22Rv1 (cell line): ENCODE measurements around the gene ZNF398.

ENCODE experiments used
- ZFX ChIP-seq: fragments of 450-650 bp; IDR thresholded peaks from 2 replicates; pipeline ENCODE4 v1.6.1; 2017; ENCODE audit warnings: antibody characterized with exemption, borderline replicate concordance
- TF ChIP-seq, protein P1 (sequence below): fragments of 450-650 bp; IDR thresholded peaks from 2 replicates; pipeline ENCODE4 v1.5.1; 2017; ENCODE audit warnings: mild to moderate bottlenecking

DNA sequence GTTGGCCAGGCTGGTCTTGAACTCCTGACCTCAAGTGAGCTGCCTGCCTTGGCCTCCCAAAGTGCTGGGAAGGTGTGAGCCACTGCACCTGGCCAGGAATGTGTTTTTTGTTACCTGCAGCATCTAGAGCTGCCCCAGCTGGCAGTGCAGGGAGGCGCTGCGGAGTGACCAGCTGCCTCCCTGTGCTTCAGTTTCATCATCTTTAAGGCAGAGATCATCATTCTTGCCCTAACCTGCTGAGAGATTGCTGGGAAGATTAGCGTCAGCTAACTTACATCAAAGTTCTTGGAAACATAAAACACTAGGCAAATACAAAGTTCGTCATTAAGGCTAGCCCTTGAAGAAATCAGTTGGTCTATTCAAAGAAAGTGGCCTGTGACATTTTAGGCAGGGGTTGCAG is 50.4 kb downstream of the ZNF398 start:
- TF ChIP-seq, protein P1, sequence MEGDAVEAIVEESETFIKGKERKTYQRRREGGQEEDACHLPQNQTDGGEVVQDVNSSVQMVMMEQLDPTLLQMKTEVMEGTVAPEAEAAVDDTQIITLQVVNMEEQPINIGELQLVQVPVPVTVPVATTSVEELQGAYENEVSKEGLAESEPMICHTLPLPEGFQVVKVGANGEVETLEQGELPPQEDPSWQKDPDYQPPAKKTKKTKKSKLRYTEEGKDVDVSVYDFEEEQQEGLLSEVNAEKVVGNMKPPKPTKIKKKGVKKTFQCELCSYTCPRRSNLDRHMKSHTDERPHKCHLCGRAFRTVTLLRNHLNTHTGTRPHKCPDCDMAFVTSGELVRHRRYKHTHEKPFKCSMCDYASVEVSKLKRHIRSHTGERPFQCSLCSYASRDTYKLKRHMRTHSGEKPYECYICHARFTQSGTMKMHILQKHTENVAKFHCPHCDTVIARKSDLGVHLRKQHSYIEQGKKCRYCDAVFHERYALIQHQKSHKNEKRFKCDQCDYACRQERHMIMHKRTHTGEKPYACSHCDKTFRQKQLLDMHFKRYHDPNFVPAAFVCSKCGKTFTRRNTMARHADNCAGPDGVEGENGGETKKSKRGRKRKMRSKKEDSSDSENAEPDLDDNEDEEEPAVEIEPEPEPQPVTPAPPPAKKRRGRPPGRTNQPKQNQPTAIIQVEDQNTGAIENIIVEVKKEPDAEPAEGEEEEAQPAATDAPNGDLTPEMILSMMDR: no peak
- no peak for TF ChIP-seq ZFX
